Activated T-helper 1 cell treated with anti-CD3 and anti-CD28 coated beads, Interleukin-12 subunit alpha, Interleukin-12 subunit beta, Interleukin-2, Interleukin-4 antibody, amounts not matched to agents 30 ng/mL and 10 ng/mL and 1 ng/mL, durations not matched to agents 14 hours and 24 hours and 36 hours (primary cell): ENCODE data around the gene STAMBP. TPM values are rescaled to one million over a fixed set of nuclear protein-coding genes. Genes with fewer than 3 reads are reported as not detected.
"Not testable (repeated sequence)": the region's sequence is repeated elsewhere in the genome, so short reads cannot be mapped to it uniquely, and the experiment has no call there.

Experiments used
- DNase-seq: peaks from one replicate; pipeline ENCODE4 v3.0.0; 2021; ENCODE audit warnings: low spot score
- H3K27ac Mint-ChIP-seq: one replicate; pipeline ENCODE4 v1.8.0; 2021; ENCODE audit warnings: mild to moderate bottlenecking, mixed read lengths
- H3K27me3 Mint-ChIP-seq: one replicate; pipeline ENCODE4 v1.8.0; 2022; ENCODE audit warnings: mild to moderate bottlenecking, moderate library complexity, mixed read lengths; ENCODE audit not compliant: insufficient read depth
- H3K36me3 Mint-ChIP-seq: one replicate; pipeline ENCODE4 v1.8.0; 2021; ENCODE audit warnings: low read depth, mixed read lengths
- H3K4me1 Mint-ChIP-seq: one replicate; pipeline ENCODE4 v1.8.0; 2021; ENCODE audit warnings: low read depth, mixed read lengths
- H3K4me3 Mint-ChIP-seq: one replicate; pipeline ENCODE4 v1.8.0; 2021; ENCODE audit warnings: mild to moderate bottlenecking, moderate library complexity, mixed read lengths
- H3K9me3 Mint-ChIP-seq: one replicate; pipeline ENCODE4 v1.8.0; 2021; ENCODE audit warnings: mixed read lengths
- intact Hi-C: fragments of 100-400 bp; cut with micrococcal nuclease; formaldehyde crosslinking; loops from one replicate; pipeline ENCODE4 v1.15.1; 2024
- total RNA-seq: library from RNA; stranded (reverse); gene quantifications from 2 replicates; pipeline ENCODE4 v1.2.3, GENCODE V29; 2022

Gene STAMBP
- total RNA-seq, 1 donor from 2014 or later = 50.8 TPM

DNA sequence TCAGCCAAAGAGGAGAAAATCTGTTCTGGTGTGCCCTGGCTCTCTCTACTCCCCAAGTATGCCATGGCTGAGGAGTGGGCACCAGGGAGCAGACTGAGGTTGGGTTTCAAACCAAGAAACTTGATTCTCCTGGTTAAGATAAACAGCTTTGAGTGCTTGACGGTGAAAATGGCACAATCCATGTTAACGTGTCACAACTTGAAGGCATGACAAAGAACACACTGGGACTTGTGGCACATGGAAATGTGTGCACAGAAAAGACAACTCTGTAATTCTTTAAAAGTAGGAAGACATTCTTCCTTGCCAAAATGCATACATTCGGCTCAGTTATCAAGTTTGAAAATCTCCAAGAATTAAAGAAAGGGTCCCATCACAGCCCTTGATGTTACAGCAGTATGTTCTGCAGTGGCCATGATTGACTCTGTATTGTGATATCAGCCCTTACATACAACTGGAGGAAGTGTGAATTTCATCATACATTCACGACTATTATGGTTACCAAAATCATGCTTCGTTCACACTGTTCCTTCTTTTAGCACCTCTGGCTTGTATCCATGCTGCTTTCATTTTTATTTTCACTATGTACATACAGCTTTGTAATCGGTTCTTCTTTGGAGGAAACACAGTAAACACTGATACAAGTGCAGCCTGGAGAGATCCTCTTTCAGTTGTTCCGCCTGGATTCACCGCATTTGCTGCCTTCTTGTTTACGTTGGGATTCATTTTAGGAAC lies 48.5 kb downstream of the STAMBP start:
- peaks cover 12% of the 10 kb centered on the region for H3K4me1 Mint-ChIP-seq
- intact Hi-C loops = loop anchor here (1.0 kb wide), 1 partner anchor 9 kb away; no protein-coding TSS in a partner anchor
- H3K36me3 Mint-ChIP-seq = peaks cover 4% of the 10 kb centered on the region
- H3K27ac Mint-ChIP-seq = no peak overlapping the region
- no peak overlapping the region for H3K4me3 Mint-ChIP-seq
- H3K9me3 Mint-ChIP-seq = no peaks in the 10 kb centered on the region
- DNase-seq = no peak
- H3K27me3 Mint-ChIP-seq = peaks cover 5% of the 10 kb centered on the region

GRCh38 chr2:73877984-73878383 lies 49.2 kb downstream of the STAMBP start:
- not testable (repeated sequence) for H3K9me3 Mint-ChIP-seq, H3K27me3 Mint-ChIP-seq, DNase-seq, H3K27ac Mint-ChIP-seq, H3K36me3 Mint-ChIP-seq, H3K4me3 Mint-ChIP-seq
- H3K4me1 Mint-ChIP-seq = peaks cover 12% of the 10 kb centered on the region
- intact Hi-C loops = loop anchor here (1.0 kb wide), 1 partner anchor 8 kb away; no protein-coding TSS in a partner anchor

DNA sequence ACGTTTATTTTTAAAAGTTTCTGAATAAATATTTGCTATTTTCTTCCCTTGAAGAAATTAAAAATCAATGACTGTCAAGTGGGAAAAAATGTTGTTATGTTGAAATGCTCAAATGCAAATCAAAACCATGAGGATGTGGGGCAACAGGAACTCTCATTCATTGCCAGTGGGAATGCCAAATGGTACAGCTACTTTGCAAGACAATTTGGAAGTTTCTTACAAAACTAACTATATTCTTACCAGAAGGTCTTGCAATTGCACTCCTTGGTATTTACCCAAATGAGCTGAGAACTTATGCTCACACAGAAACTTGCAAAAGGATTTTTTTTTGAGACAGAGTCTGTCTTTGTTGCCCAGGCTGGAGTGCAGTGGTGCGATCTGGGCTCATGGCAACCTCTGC lies 56.6 kb downstream of the STAMBP start:
- peaks cover 5% of the 10 kb centered on the region for H3K36me3 Mint-ChIP-seq
- H3K27ac Mint-ChIP-seq = no peak overlapping the region
- H3K4me3 Mint-ChIP-seq = no peak overlapping the region
- no peak for DNase-seq
- intact Hi-C loops = no loop called here
- H3K9me3 Mint-ChIP-seq = peaks cover 11% of the 10 kb centered on the region
- peaks cover 5% of the 10 kb centered on the region for H3K27me3 Mint-ChIP-seq
- H3K4me1 Mint-ChIP-seq = peaks cover 29% of the 10 kb centered on the region

GRCh38 chr2:73886357-73886756 lies 57.6 kb downstream of the STAMBP start:
- no peak for DNase-seq
- Mint-ChIP-seq H3K9me3 (peaks cover 11% of the 10 kb centered on the region), H3K27me3 (peaks cover 4% of the 10 kb centered on the region), H3K27ac (peak overlapping the region; percentile 84), H3K4me1 (peaks cover 29% of the 10 kb centered on the region), H3K36me3 (peaks cover 5% of the 10 kb centered on the region), H3K4me3 (peak overlapping the region; percentile 63)
- intact Hi-C loops = loop anchor here (1.0 to 2.0 kb wide), 8 partner anchors 9 to 234 kb away; partner anchors contain the start of gene DGUOK

DNA sequence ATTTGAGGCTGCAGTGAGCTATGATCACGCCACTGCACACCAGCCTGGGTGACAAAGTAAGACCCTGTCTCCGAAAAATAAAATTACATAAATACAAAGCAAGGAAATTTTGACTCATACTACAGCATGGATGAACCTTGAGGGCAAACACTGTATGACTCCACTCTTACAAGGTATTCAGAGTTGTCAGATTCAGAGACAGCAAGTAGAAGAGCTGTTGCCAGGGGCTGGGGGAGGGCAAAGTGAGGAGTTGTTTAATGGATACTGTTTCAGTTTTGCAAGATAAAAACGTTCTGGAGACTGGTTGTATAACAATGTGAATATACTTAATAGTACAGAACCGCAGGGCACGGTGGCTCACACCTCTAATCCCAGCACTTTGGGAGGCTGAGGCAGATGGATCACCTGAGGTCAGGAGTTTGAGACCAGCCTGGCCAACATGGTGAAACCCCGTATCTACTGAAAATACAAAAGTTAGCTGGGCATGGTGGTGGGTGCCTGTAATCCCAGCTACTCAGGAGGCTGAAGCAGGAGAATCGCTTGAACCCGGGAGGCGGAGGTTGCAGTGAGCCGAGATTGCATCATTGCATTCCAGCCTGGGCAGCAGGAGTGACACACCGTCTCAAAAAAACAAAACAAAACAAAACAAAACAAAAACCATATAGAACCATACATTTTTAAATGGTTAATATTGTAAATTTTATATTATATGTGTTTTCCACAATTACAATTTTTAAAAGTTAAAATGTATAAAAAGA lies 59.0 kb downstream of the STAMBP start:
- H3K4me3 Mint-ChIP-seq, H3K27me3 Mint-ChIP-seq, DNase-seq, H3K36me3 Mint-ChIP-seq: not testable (repeated sequence)
- Mint-ChIP-seq H3K4me1 (peaks cover 29% of the 10 kb centered on the region), H3K9me3 (peaks cover 11% of the 10 kb centered on the region), H3K27ac (peak overlapping the region; percentile 40)
- intact Hi-C loops = loop anchor here (2.0 kb wide), 1 partner anchor 75 kb away; no protein-coding TSS in a partner anchor

DNA sequence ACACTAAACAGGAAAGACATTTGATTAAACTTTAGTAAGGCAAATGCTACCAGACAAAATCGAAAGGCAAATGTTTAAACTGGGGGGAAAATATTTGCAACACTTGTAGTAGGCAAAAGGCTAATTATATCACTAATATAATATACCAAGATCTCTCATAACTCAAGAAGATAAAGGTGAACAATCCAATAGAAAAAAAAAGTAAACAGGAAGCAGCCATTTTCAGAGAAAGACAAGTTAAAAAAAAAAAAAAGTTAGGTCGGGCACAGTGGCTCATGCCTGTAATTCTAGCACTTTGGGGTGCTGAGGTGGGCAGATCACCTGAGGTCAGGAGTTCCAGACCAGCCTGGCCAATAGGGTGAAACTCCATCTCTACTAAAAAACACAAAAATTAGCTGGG lies 59.6 kb downstream of the STAMBP start:
- no peak for DNase-seq
- Mint-ChIP-seq H3K27ac (no peak overlapping the region), H3K4me3 (no peak overlapping the region), H3K27me3 (no peaks in the 10 kb centered on the region), H3K4me1 (peaks cover 30% of the 10 kb centered on the region), H3K36me3 (peaks cover 5% of the 10 kb centered on the region), H3K9me3 (peaks cover 11% of the 10 kb centered on the region)
- intact Hi-C loops = no loop called here

GRCh38 chr2:73889206-73889605 lies 60.4 kb downstream of the STAMBP start:
- peaks cover 11% of the 10 kb centered on the region for H3K9me3 Mint-ChIP-seq
- peaks cover 5% of the 10 kb centered on the region for H3K36me3 Mint-ChIP-seq
- H3K27me3 Mint-ChIP-seq = no peaks in the 10 kb centered on the region
- intact Hi-C loops = no loop called here
- no peak for DNase-seq
- H3K27ac Mint-ChIP-seq = no peak overlapping the region
- H3K4me3 Mint-ChIP-seq = no peak overlapping the region
- peaks cover 38% of the 10 kb centered on the region for H3K4me1 Mint-ChIP-seq

DNA sequence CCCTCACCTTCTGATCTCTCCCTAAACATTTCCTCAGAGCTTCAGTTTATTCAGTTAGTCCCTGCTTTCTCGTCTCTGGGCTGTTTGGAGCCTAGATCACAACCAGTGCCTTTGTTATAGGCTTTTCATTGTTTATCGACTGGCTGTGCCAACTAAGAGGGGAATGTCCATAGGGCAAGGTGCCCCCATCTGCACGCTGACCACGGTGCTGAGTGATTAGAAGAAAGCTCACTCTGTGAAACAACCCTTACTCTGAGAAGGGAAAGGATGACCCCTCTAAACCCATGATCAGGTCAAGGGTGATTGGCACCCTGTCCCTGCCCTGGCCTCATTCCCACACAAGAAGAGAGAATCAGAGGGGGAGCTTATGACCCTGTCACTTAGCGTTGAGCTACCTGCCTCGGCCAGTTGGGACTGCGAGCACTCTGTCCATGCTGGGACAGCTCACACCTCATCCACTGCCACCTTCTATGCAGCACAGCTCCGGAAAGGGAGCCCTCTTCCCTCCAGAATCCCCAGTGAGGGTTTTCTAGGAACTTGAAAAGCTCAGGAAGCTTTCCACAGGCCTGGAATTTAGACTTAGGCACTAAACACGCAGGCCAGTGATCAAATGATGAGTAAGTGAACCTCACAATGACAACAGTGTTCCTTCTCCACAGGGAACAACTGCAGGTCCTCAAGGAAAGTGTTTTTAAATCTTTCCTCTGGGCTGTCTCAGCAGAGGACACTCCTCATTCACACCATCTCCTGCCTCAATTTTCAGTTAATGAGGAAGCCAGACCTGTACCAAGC lies 61.7 kb downstream of the STAMBP start:
- H3K27me3 Mint-ChIP-seq = no peaks in the 10 kb centered on the region
- intact Hi-C loops = no loop called here
- DNase-seq = no peak
- H3K36me3 Mint-ChIP-seq = peaks cover 5% of the 10 kb centered on the region
- H3K4me3 Mint-ChIP-seq = no peak overlapping the region
- H3K4me1 Mint-ChIP-seq = peaks cover 50% of the 10 kb centered on the region
- peaks cover 11% of the 10 kb centered on the region for H3K9me3 Mint-ChIP-seq
- H3K27ac Mint-ChIP-seq = no peak overlapping the region

GRCh38 chr2:73891276-73891901 lies 62.6 kb downstream of the STAMBP start:
- Mint-ChIP-seq H3K9me3 (peaks cover 6% of the 10 kb centered on the region), H3K4me1 (peaks cover 51% of the 10 kb centered on the region), H3K4me3 (no peak overlapping the region), H3K27ac (no peak overlapping the region), H3K36me3 (peaks cover 2% of the 10 kb centered on the region), H3K27me3 (no peaks in the 10 kb centered on the region)
- no peak for DNase-seq
- intact Hi-C loops = no loop called here

- DNase-seq = no peak
- intact Hi-C loops = no loop called here
- no peak within 1 kb of the TSS for H3K4me3 Mint-ChIP-seq
- H3K4me1 Mint-ChIP-seq = peaks cover 51% of the 10 kb centered on the region
- H3K27ac Mint-ChIP-seq = no peak within 1 kb of the TSS
- H3K9me3 Mint-ChIP-seq = no peaks in the 10 kb centered on the region
- no peaks in the 10 kb centered on the region for H3K36me3 Mint-ChIP-seq
- H3K27me3 Mint-ChIP-seq = no peaks in the 10 kb centered on the region
Observed at GRCh38 chr2:73892631-73893329, 64.0 kb downstream of the STAMBP start, which contains the start of gene ACTG2. TSS of gene ACTG2 (plus strand) at chr2:73893008. CDS start at chr2:73901312, 8,304 bp downstream.

GRCh38 chr2:73893764-73894474 lies 65.2 kb downstream of the STAMBP start:
- intact Hi-C loops = no loop called here
- H3K27ac Mint-ChIP-seq = no peak overlapping the region
- H3K4me3 Mint-ChIP-seq = no peak overlapping the region
- no peak for DNase-seq
- H3K4me1 Mint-ChIP-seq = peaks cover 43% of the 10 kb centered on the region
- no peaks in the 10 kb centered on the region for H3K9me3 Mint-ChIP-seq
- H3K36me3 Mint-ChIP-seq = no peaks in the 10 kb centered on the region
- no peaks in the 10 kb centered on the region for H3K27me3 Mint-ChIP-seq
